ENCODE data around the gene CDSN.

DNA sequence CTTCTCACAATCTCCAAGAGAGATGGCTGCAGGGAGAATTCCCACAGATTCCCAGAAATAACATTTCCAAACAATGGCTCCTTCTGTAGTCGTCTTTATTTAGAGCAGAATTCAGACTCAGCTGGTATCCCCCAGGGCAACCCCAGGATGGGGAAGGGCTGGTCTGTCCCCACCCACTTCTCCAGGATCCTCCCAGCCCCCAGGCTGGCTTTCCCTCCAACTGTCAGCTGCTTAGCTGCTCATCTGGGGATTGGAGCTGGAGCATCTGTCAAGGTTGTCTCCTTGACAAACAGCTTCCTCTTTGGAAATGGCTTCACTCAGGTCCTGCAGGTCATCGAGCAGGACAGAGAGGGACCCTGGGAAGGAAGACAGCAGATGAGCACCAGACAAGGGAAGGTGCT lies 22.1 kb upstream of the CDSN start:
- TF ChIP-seq GATA2 (IDR thresholded peaks at IDR 0.05; ENCODE audit: low read depth, low read length): no peak
- no peak for TF ChIP-seq GATA3 (IDR thresholded peaks at IDR 0.05; ENCODE audit: low read depth, low read length)
